ENCODE data around the gene ASXL2. TPM values are rescaled to one million over a fixed set of nuclear protein-coding genes. Genes with fewer than 3 reads are reported as not detected.
A peak's percentile ranks its signal among the peaks of the same experiment; 100 is the strongest.

ASXL2 gene
- polyA plus RNA-seq, 1 donor, result 11.4 TPM

- no peak for DNase-seq
Measured at GRCh38 chr2:25797620-25798488, 80.4 kb downstream of the ASXL2 start.

- DNase-seq, result no peak
Measured at GRCh38 chr2:25794544-25795276, 83.6 kb downstream of the ASXL2 start.

GRCh38 chr2:25790074-25790790, 88.1 kb downstream of the ASXL2 start:
- no peak for DNase-seq

GRCh38 chr2:25788457-25788856, 89.8 kb downstream of the ASXL2 start:
- DNase-seq, result no peak

GRCh38 chr2:25787020-25787419, 91.3 kb downstream of the ASXL2 start:
- DNase-seq, result no peak

- DNase-seq, result no peak
Measured at GRCh38 chr2:25784404-25784803, 93.9 kb downstream of the ASXL2 start.

GRCh38 chr2:25777077-25777476, 101.2 kb downstream of the ASXL2 start:
- no peak for DNase-seq

- DNase-seq, result no peak
Measured at GRCh38 chr2:25772078-25772477, 106.2 kb downstream of the ASXL2 start.

GRCh38 chr2:25763575-25763974, 114.7 kb downstream of the ASXL2 start:
- DNase-seq, result no peak

- no peak for DNase-seq
Measured at GRCh38 chr2:25760297-25760696, 118.0 kb downstream of the ASXL2 start.

- no peak for DNase-seq
Measured at GRCh38 chr2:25758348-25758747, 119.9 kb downstream of the ASXL2 start.

GRCh38 chr2:25757906-25758305, 120.4 kb downstream of the ASXL2 start:
- DNase-seq, result no peak

- no peak for DNase-seq
Measured at GRCh38 chr2:25756536-25756935, 121.8 kb downstream of the ASXL2 start.

- DNase-seq, result no peak
Measured at GRCh38 chr2:25749676-25750075, 128.6 kb downstream of the ASXL2 start.

GRCh38 chr2:25744055-25744454, 134.2 kb downstream of the ASXL2 start:
- no peak for DNase-seq

GRCh38 chr2:25743132-25743830, 135.0 kb downstream of the ASXL2 start:
- DNase-seq, result peak; percentile 10

GRCh38 chr2:25742501-25742900, 135.8 kb downstream of the ASXL2 start:
- no peak for DNase-seq

- DNase-seq, result no peak
Measured at GRCh38 chr2:25740810-25741381, 137.4 kb downstream of the ASXL2 start.

- DNase-seq, result no peak
Measured at GRCh38 chr2:25738383-25739343, 139.6 kb downstream of the ASXL2 start.

- no peak for DNase-seq
Measured at GRCh38 chr2:25736899-25737515, 141.3 kb downstream of the ASXL2 start.

Measured in hindlimb muscle (tissue), 1 donor.